Eye (tissue), 1 donor: ENCODE results near the gene ZMYM2.

Experiments used
- DNase-seq: peaks from one replicate; pipeline ENCODE4 v3.0.0-alpha.2; 2015

The ZMYM2 gene

GRCh38 chr13:20109037-20109436, 150.5 kb downstream of the ZMYM2 start:
- no peak for DNase-seq

GRCh38 chr13:20114066-20114610, 155.6 kb downstream of the ZMYM2 start:
- DNase-seq: no peak

- DNase-seq: no peak
Measured at GRCh38 chr13:20116213-20116612, 157.7 kb downstream of the ZMYM2 start.

GRCh38 chr13:20118268-20119140, 160.0 kb downstream of the ZMYM2 start:
- DNase-seq: peak; percentile 78

GRCh38 chr13:20119960-20120359, 161.4 kb downstream of the ZMYM2 start:
- DNase-seq: no peak

GRCh38 chr13:20121159-20121525, 162.6 kb downstream of the ZMYM2 start:
- no peak for DNase-seq

- no peak for DNase-seq
Measured at GRCh38 chr13:20124303-20124702, 165.8 kb downstream of the ZMYM2 start.

- no peak for DNase-seq
Measured at GRCh38 chr13:20125129-20125782, 166.7 kb downstream of the ZMYM2 start.

GRCh38 chr13:20125783-20126165, 167.2 kb downstream of the ZMYM2 start:
- DNase-seq: no peak

GRCh38 chr13:20126541-20127261, 168.2 kb downstream of the ZMYM2 start:
- DNase-seq: no peak

GRCh38 chr13:20127262-20127561, 168.7 kb downstream of the ZMYM2 start:
- DNase-seq: no peak

- peak; percentile 83 for DNase-seq
Measured at GRCh38 chr13:20127562-20128458, 169.3 kb downstream of the ZMYM2 start.

- peak; percentile 52 for DNase-seq
Measured at GRCh38 chr13:20128459-20128931, 170.0 kb downstream of the ZMYM2 start.

GRCh38 chr13:20129076-20129475, 170.5 kb downstream of the ZMYM2 start:
- DNase-seq: no peak

- no peak for DNase-seq
Measured at GRCh38 chr13:20130012-20130411, 171.5 kb downstream of the ZMYM2 start.

GRCh38 chr13:20130652-20131051, 172.1 kb downstream of the ZMYM2 start:
- DNase-seq: no peak

- DNase-seq: no peak
Measured at GRCh38 chr13:20131057-20131832, 172.7 kb downstream of the ZMYM2 start.

GRCh38 chr13:20132052-20132634, 173.6 kb downstream of the ZMYM2 start:
- no peak for DNase-seq

GRCh38 chr13:20134732-20135131, 176.2 kb downstream of the ZMYM2 start:
- DNase-seq: no peak

- DNase-seq: peak; percentile 35
Measured at GRCh38 chr13:20136781-20137703, 178.5 kb downstream of the ZMYM2 start.
